Activated T-cell treated with anti-CD3 and anti-CD28 coated beads for 48 hours (primary cell): Measurements from ENCODE around the gene CD200.
"Not testable (repeated sequence)": the region's sequence is repeated elsewhere in the genome, so short reads cannot be mapped to it uniquely, and the experiment has no call there.

Source experiments
- DNase-seq: peaks from one replicate; pipeline ENCODE4 v3.0.0-alpha.2; 2020; ENCODE audit warnings: low read depth

CD200 gene

GRCh38 chr3:112389961-112390360, 57.0 kb downstream of the CD200 start:
- DNase-seq: no peak

GRCh38 chr3:112390783-112391641, 58.1 kb downstream of the CD200 start:
- DNase-seq: no peak

- DNase-seq: no peak
Measured at GRCh38 chr3:112391648-112392047, 58.7 kb downstream of the CD200 start.

- no peak for DNase-seq
Measured at GRCh38 chr3:112392393-112393359, 59.7 kb downstream of the CD200 start.

- DNase-seq: no peak
Measured at GRCh38 chr3:112393360-112393728, 60.4 kb downstream of the CD200 start.

GRCh38 chr3:112394003-112394640, 61.2 kb downstream of the CD200 start:
- no peak for DNase-seq

- DNase-seq: no peak
Measured at GRCh38 chr3:112395181-112395895, 62.4 kb downstream of the CD200 start.

GRCh38 chr3:112395896-112396290, 62.9 kb downstream of the CD200 start:
- no peak for DNase-seq

- no peak for DNase-seq
Measured at GRCh38 chr3:112397556-112397955, 64.6 kb downstream of the CD200 start.

GRCh38 chr3:112399064-112399463, 66.1 kb downstream of the CD200 start:
- DNase-seq: no peak

GRCh38 chr3:112399554-112399953, 66.6 kb downstream of the CD200 start:
- not testable (repeated sequence) for DNase-seq

GRCh38 chr3:112400317-112400716, 67.4 kb downstream of the CD200 start:
- DNase-seq: not testable (repeated sequence)

- DNase-seq: no peak
Measured at GRCh38 chr3:112401617-112402016, 68.7 kb downstream of the CD200 start.

GRCh38 chr3:112403103-112403502, 70.1 kb downstream of the CD200 start:
- DNase-seq: no peak

GRCh38 chr3:112404924-112405549, 72.1 kb downstream of the CD200 start:
- not testable (repeated sequence) for DNase-seq

- peak; percentile 36 for DNase-seq
Measured at GRCh38 chr3:112405845-112406244, 72.9 kb downstream of the CD200 start.

- DNase-seq: no peak
Measured at GRCh38 chr3:112407214-112407887, 74.4 kb downstream of the CD200 start.

GRCh38 chr3:112407888-112408702, 75.1 kb downstream of the CD200 start:
- DNase-seq: no peak

GRCh38 chr3:112409041-112409440, 76.1 kb downstream of the CD200 start:
- DNase-seq: no peak

- DNase-seq: no peak
Measured at GRCh38 chr3:112411425-112411824, 78.5 kb downstream of the CD200 start.
